H9 (cell line): Measurements from ENCODE around the gene KCNMB1. TPM values are rescaled to one million over a fixed set of nuclear protein-coding genes. Genes with fewer than 3 reads are reported as not detected.

ENCODE experiments used
- DNase-seq: peaks from one replicate; pipeline ENCODE4 v3.0.0-alpha.2; 2017
- H2AFZ ChIP-seq: one replicate; pipeline ENCODE4 v1.6.1; 2013; ENCODE audit warnings: mild to moderate bottlenecking, low read length, control low read depth, moderate library complexity
- H2AK5ac ChIP-seq: 2 replicates; pipeline ENCODE4 v1.6.1; 2013; ENCODE audit warnings: low read length, control low read depth, mixed read lengths; ENCODE audit not compliant: insufficient read length
- H2BK120ac ChIP-seq: one replicate; pipeline ENCODE4 v1.6.1; 2013; ENCODE audit warnings: low read depth, mild to moderate bottlenecking, low read length, control low read depth, inconsistent platforms; ENCODE audit not compliant: poor library complexity, severe bottlenecking
- H2BK12ac ChIP-seq: 2 replicates; pipeline ENCODE4 v1.6.1; 2013; ENCODE audit warnings: low read length, control low read depth, mixed read lengths, low read depth; ENCODE audit not compliant: insufficient read length
- H2BK15ac ChIP-seq: 2 replicates; pipeline ENCODE4 v1.6.1; 2013; ENCODE audit warnings: low read depth, low read length, control low read depth
- H2BK20ac ChIP-seq: one replicate; pipeline ENCODE4 v1.6.1; 2013; ENCODE audit warnings: low read depth, mild to moderate bottlenecking, low read length, control low read depth, inconsistent platforms; ENCODE audit not compliant: poor library complexity, severe bottlenecking
- H2BK5ac ChIP-seq: 2 replicates; pipeline ENCODE4 v1.6.1; 2013; ENCODE audit warnings: low read length, control low read depth, mixed read lengths; ENCODE audit not compliant: insufficient read length
- H3K14ac ChIP-seq: 2 replicates; pipeline ENCODE4 v1.6.1; 2013; ENCODE audit warnings: low read length, control low read depth; ENCODE audit not compliant: insufficient read depth
- H3K18ac ChIP-seq: 2 replicates; pipeline ENCODE4 v1.6.1; 2013; ENCODE audit warnings: low read depth, mild to moderate bottlenecking, mixed read lengths, low read length, control low read depth; ENCODE audit not compliant: insufficient read length
- H3K23ac ChIP-seq: 2 replicates; pipeline ENCODE4 v1.6.1; 2013; ENCODE audit warnings: low read length, control low read depth, mixed read lengths, low read depth; ENCODE audit not compliant: insufficient read length
- H3K23me2 ChIP-seq: 2 replicates; pipeline ENCODE4 v1.6.1; 2013; ENCODE audit warnings: low read depth, mild to moderate bottlenecking, mixed read lengths, low read length, control low read depth; ENCODE audit not compliant: insufficient read length, poor library complexity, severe bottlenecking
- H3K27ac ChIP-seq: 2 replicates; pipeline ENCODE4 v1.5.1; 2013; ENCODE audit warnings: low read length, control low read depth, mixed read lengths, low read depth; ENCODE audit not compliant: insufficient read length
- H3K27me3 ChIP-seq: 2 replicates; pipeline ENCODE4 v1.6.1; 2013; ENCODE audit warnings: low read length, control low read depth, inconsistent platforms; ENCODE audit not compliant: insufficient read depth
- H3K4ac ChIP-seq: 2 replicates; pipeline ENCODE4 v1.6.1; 2013; ENCODE audit warnings: low read depth, mild to moderate bottlenecking, control low read depth, inconsistent platforms, low read length, moderate library complexity
- H3K4me1 ChIP-seq: 2 replicates; pipeline ENCODE4 v1.6.1; 2013; ENCODE audit warnings: low read length, control low read depth, inconsistent platforms; ENCODE audit not compliant: insufficient read depth
- H3K4me2 ChIP-seq: 2 replicates; pipeline ENCODE4 v1.6.1; 2013; ENCODE audit warnings: low read length, control low read depth, mixed read lengths; ENCODE audit not compliant: insufficient read length, insufficient read depth
- H3K56ac ChIP-seq: 2 replicates; pipeline ENCODE4 v1.6.1; 2013; ENCODE audit warnings: low read depth, mild to moderate bottlenecking, mixed read lengths, low read length, control low read depth; ENCODE audit not compliant: insufficient read length
- H3K79me1 ChIP-seq: 2 replicates; pipeline ENCODE4 v1.6.1; 2013; ENCODE audit warnings: low read depth, mild to moderate bottlenecking, moderate library complexity, low read length, control low read depth, inconsistent platforms; ENCODE audit not compliant: insufficient read depth, poor library complexity, severe bottlenecking
- H3K79me2 ChIP-seq: 2 replicates; pipeline ENCODE4 v1.6.1; 2013; ENCODE audit warnings: low read length, control low read depth, inconsistent platforms; ENCODE audit not compliant: insufficient read depth
- H3K9ac ChIP-seq: 2 replicates; pipeline ENCODE4 v1.6.1; 2013; ENCODE audit warnings: low read length, control low read depth, mixed read lengths; ENCODE audit not compliant: insufficient read length; ENCODE audit errors: extremely low read depth
- H3K9me3 ChIP-seq: one replicate; pipeline ENCODE4 v1.6.1; 2013; ENCODE audit warnings: low read depth, low read length, inconsistent platforms; ENCODE audit not compliant: control insufficient read depth
- H3T11ph ChIP-seq: one replicate; pipeline ENCODE4 v1.6.1; 2013; ENCODE audit warnings: mild to moderate bottlenecking, low read length, control low read depth, inconsistent platforms
- H4K20me1 ChIP-seq: one replicate; pipeline ENCODE4 v1.6.1; 2013; ENCODE audit not compliant: control insufficient read depth, insufficient read length, insufficient read depth
- H4K5ac ChIP-seq: 2 replicates; pipeline ENCODE4 v1.6.1; 2013; ENCODE audit warnings: low read depth, mild to moderate bottlenecking, mixed read lengths, low read length, control low read depth; ENCODE audit not compliant: insufficient read length
- H4K8ac ChIP-seq: replicated peaks from 2 replicates; pipeline ENCODE4 v1.6.1; 2013; ENCODE audit warnings: low read length, control low read depth, mixed read lengths, low read depth; ENCODE audit not compliant: insufficient read length
- H4K91ac ChIP-seq: 2 replicates; pipeline ENCODE4 v1.6.1; 2013; ENCODE audit warnings: low read depth, mild to moderate bottlenecking, moderate library complexity, mixed read lengths, low read length, control low read depth; ENCODE audit not compliant: insufficient read length
- H3K27ac Mint-ChIP-seq, 3 experiments: 2 replicates in 2 of 3; 3 replicates in 1 of 3; pipeline ENCODE4 v1.8.0; 2020 to 2021; ENCODE audit warnings: mixed read lengths in 3 of 3, mild to moderate bottlenecking in 1 of 3, moderate library complexity in 1 of 3
- H3K27me3 Mint-ChIP-seq: 2 replicates; pipeline ENCODE4 v1.8.0; 2021; ENCODE audit warnings: low read depth, mild to moderate bottlenecking, moderate library complexity, mixed read lengths
- H3K36me3 Mint-ChIP-seq, 3 experiments: 2 replicates in 2 of 3; 3 replicates in 1 of 3; pipeline ENCODE4 v1.8.0; 2020 to 2021; ENCODE audit warnings: low read depth in 3 of 3, mixed read lengths in 3 of 3; ENCODE audit not compliant: insufficient read depth in 1 of 3
- H3K4me1 Mint-ChIP-seq, 2 experiments: 2 replicates each; pipeline ENCODE4 v1.8.0; 2020; ENCODE audit warnings: mixed read lengths in 2 of 2
- H3K4me3 Mint-ChIP-seq, 2 experiments: 2 replicates in 1 of 2; 3 replicates in 1 of 2; pipeline ENCODE4 v1.8.0; 2020 to 2021; ENCODE audit warnings: mild to moderate bottlenecking in 2 of 2, mixed read lengths in 2 of 2, moderate library complexity in 1 of 2
- H3K9me3 Mint-ChIP-seq, 2 experiments: 2 replicates in 1 of 2; 3 replicates in 1 of 2; pipeline ENCODE4 v1.8.0; 2020; ENCODE audit warnings: mild to moderate bottlenecking in 2 of 2, mixed read lengths in 2 of 2, moderate library complexity in 1 of 2
- CTCF ChIP-seq: fragments of 200-600 bp; sonication (generic); conservative IDR thresholded peaks from 3 replicates; pipeline ENCODE4 v1.8.0; 2021; ENCODE audit warnings: antibody characterized with exemption, mild to moderate bottlenecking
- WGBS: extraction: QIAGEN DNeasy Blood & Tissue Kit; methylation state at CpG from one replicate; pipeline ENCODE4 v1.1.7; 2013; ENCODE audit warnings: missing lambda C conversion rate, low lambda C conversion rate, mixed read lengths; ENCODE audit not compliant: insufficient read length; ENCODE audit errors: extremely low coverage; 5-methylcytosine and 5-hydroxymethylcytosine counted together
- total RNA-seq: library from RNA; stranded (reverse); gene quantifications from 2 replicates; pipeline ENCODE4 v1.2.1, GENCODE V29; 2021

The KCNMB1 gene
- total RNA-seq, 1 experiment from 2014 or later: 0.28 TPM

GRCh38 chr5:170355601-170356098 lies 33.5 kb downstream of the KCNMB1 start:
- Histone ChIP-seq H3K27ac (no peak overlapping the region), H3K4me2 (no peak overlapping the region), H4K8ac (no peak overlapping the region), H4K91ac (no peak overlapping the region), H3K79me2 (no peaks in the 10 kb centered on the region), H3K23ac (no peak overlapping the region), H3K4me1 (peaks cover 12% of the 10 kb centered on the region; the same call in 1 of the 2 replicates), H3K14ac (0 out of 2 replicates have a peak overlapping the region, but pooled peaks have one; percentile 68), H2AK5ac (no peak overlapping the region), H4K5ac (no peak overlapping the region), H2BK120ac (no peak overlapping the region), H3K9me3 (no peaks in the 10 kb centered on the region), H2BK5ac (no peak overlapping the region), H3K56ac (no peak overlapping the region), H3K79me1 (no peaks in the 10 kb centered on the region), H2BK12ac (no peak overlapping the region), H4K20me1 (no peaks in the 10 kb centered on the region), H3K9ac (no peak overlapping the region), H2AFZ (no peak overlapping the region), H3K18ac (peak overlapping the region; percentile 25), H2BK20ac (no peak overlapping the region), H2BK15ac (peak overlapping the region; percentile 20; the same call in 1 of the 2 replicates), H3T11ph (no peak overlapping the region), H3K27me3 (no peaks in the 10 kb centered on the region), H3K4ac (no peak overlapping the region; the same call in 1 of the 2 replicates), H3K23me2 (no peaks in the 10 kb centered on the region)
- no peaks in the 10 kb centered on the region for H3K36me3 Mint-ChIP-seq
- H3K9me3 Mint-ChIP-seq: no peaks in the 10 kb centered on the region; a peak in 2 of 5 replicates
- H3K4me3 Mint-ChIP-seq: no peak overlapping the region
- H3K4me1 Mint-ChIP-seq: peaks cover 49 to 55% of the 10 kb centered on the region in 2 experiments
- peak overlapping the region in 1 of 3 experiments; percentile 79; a peak in 1 of 7 replicates for H3K27ac Mint-ChIP-seq
- TF ChIP-seq CTCF: no peak
- peaks cover 40% of the 10 kb centered on the region for H3K27me3 Mint-ChIP-seq
- no CpG with 5 or more reads among the region's 8 CpGs for WGBS
- DNase-seq: no peak
